CD1c-positive myeloid dendritic cell (primary cell): ENCODE results near the gene TCF4.

ENCODE experiments used
- DNase-seq: peaks from one replicate; pipeline ENCODE4 v3.0.0-alpha.2; 2016; ENCODE audit errors: extremely low spot score

TCF4 gene

DNA sequence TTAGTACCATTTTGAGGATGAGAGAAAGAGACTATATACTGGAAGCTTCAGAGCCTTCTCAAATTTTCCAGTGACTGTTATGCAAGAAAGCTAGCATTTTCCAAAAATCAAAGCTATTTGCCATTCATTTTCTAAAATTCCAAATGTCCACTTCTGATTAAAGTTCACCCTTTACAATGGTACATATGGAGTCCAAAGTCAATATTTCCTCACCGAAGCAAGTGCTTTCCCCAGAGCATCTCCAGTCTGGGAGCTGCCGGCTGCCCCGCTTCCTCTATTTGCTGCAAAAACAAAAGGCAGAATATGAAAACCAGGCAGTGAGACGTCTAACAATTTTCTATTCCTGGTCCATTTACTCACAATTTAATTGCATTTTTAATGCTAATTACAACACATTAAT lies 326.7 kb downstream of the TCF4 start:
- no peak for DNase-seq

DNA sequence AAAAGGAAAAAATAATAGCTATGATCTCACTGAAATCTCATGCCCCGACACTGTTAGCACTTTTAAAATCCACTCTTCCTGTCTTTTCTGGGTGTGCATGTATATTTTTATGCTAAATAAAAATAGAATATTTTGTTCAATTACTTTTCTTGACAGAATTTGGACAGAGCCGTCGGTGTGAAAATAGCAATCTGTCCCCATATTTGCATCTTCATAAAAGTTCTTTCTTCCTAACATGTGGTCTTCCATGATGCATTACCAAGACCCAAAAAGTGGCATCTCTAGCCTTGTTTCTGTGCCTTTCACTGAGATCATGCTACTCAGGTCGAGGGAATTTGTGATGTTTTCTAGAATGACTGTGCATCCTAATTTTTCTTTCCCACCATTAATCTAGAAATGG lies 329.9 kb downstream of the TCF4 start:
- no peak for DNase-seq

DNA sequence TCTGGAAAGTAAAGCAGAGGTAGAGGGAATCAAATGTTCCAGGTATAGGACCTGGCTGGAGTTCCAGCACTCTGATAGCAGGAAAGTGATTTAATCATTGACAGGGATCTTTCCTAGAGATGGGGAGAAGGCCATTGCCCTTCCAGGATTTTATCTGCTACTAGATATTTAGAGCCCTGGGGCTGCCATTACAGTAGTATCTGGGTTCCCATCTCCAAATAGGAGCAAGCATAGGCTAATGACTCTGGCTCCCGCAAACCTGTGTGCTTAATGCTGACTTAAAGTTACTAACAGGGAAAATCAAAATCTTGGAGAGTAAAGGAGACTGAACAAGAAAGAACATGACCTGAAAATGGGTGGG lies 331.1 kb downstream of the TCF4 start:
- DNase-seq = no peak

DNA sequence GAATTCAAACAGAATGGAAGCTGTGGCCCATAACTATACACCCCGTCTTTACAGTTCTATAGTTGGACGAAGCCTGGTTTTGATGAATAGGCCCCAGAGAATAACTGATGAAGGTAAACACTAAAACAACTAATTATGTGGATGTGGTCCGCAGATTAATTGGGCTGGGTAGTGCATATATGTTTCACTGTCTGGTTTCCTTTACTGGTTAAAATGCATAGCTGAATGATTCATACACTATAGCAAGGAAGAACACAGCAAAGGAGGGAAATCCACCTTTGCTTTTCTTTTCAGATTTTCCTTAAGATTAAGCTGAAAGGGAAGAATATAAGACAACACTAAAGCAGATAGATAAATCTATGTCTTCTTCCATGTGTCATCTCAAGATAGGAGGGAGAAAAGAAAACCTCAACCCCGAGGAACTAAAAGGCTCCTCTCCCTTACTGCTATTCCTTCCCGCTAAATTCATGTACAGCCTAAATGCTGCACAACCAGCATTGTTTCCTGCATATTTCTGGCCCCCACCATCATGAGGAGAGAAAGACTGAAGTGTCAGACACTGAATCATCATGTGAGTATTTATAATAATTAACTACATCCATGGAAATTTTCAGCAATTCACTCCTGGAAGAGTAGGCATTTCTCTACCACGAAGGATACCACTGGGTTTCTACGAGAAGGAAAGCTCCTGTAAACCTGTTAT lies 331.6 kb downstream of the TCF4 start:
- no peak for DNase-seq

DNA sequence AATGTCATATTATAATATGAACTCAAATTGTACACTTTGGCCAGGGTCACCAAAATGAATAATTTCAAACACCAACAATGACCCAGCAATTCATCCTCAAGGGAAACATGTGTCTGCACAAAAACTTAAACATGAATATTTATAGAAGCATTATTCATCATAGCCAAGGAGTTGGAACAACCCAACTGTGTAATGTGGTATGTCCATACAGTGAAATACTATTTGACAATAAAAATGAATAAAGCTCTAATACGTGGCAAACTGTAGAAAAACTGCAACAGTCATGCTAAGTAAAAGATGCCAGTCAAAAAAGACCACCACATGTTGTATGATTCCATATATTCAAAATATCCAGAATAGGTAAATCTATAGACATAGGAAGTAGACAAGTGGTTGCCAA lies 334.2 kb downstream of the TCF4 start:
- no peak for DNase-seq

DNA sequence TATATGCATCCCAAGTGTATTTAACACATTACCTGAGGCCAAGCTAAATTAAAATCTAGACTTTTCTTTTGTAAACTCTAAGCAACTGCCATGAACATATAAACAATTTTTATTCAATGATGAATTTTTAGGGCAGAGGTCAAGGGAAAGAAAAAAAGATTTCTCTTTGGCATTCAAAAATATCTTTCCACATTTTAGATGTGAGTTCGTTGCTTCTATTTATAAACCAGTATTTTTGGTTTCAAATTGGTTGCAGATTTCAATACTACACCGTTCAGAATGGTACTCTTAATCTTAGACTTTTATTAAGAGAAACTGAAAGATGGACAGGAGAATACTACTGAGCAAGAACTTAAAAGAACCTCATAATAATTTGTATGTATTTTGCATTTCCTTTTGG lies 335.1 kb downstream of the TCF4 start:
- DNase-seq = no peak

DNA sequence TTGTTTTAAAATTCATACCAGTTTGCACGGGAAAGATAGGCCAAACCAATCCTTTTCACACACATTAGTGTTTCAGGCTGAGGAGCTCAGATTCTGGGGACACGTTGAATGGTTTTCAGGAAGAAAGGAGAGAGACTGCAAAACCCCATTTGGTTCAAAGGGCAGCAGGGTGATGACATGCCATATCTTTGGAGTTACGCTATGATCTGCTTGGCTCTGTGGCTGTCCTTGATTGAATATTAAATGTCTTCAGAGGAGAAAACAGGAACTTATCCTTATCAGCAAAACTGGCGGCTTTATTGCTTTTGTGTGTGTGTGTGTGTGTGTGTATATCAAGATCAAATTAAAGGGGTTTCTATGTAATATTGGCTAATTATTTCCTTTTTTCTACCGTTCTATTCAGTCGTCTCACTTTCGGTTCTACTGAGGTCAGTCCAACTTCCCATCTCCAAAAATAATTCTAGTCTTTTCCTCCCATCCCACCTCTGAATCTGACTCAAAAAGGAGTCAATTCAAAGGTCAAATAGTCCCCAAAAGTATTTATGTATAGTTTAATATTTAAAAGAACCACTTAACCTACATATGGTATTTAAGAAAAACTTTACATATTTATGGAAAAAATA lies 335.8 kb downstream of the TCF4 start:
- DNase-seq = no peak

DNA sequence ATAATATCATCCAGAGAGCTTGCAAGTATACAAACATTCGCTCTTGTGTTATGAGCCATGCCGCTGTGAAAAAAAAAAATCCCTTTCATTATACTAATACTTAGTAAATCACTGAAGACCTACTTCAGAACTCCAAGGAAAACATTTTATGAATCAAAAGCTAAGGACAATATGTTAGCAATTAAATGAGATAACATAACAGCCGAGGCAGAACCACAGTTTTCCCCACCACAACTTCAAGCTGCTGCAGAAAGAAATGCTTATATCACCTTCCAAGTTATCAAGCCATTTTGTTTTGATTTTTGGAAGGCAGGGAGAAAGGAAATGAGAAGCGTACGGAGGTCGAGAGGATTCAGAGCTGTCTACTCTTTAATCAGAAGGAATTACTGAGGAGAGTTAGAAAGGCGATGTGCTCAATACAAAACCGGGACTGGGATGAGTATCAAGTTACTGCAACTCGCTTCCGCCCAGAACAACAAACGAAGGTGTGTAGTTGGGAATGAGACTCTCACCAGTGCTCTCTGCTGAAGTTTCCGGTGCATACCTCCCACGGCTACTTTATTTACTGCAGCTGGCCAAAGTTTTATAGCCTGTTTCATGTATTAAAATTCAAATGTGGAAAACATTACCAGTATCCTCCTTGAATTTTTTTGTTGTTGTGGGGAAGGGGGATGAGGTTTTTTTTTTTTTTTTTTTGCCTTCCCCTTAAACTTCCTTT lies 336.6 kb downstream of the TCF4 start:
- DNase-seq = no peak

DNA sequence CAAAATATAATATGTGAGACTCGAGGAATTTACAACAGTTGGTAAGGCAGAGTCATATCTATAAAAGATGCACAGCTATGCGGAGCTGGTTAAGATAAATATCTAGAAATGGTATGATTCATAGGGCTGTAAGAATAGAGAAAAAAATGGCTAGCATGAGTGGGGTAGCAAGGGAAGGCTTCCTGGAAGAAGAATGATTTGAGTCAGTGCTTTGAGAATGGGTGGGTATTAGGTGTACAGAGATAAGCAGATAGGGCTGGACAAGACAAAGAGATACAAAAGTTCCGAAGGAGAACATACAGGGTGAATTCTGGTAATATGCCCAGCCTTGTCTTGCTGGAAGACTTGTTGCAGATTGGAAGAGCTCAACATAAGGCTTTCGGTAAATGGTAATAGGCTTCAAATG lies 337.2 kb downstream of the TCF4 start:
- DNase-seq = no peak

DNA sequence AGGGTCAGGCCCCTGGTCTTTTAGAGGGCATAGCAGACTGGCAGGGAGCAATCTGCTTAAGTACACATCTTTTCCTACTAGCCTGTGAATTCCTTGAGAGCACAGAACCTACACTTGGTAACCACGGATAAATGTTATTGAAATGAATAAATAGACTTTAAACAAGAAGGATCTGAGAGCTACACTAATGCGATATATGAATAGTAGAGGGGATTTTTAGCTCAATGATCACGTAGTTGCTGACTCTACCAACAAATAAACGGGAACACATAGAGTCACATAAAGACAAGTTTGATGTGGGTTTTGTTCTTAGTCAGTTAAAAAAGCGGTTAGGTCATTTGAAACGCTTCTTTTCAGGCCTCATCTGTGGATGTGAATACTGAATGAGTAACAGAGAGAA lies 338.4 kb downstream of the TCF4 start:
- no peak for DNase-seq

DNA sequence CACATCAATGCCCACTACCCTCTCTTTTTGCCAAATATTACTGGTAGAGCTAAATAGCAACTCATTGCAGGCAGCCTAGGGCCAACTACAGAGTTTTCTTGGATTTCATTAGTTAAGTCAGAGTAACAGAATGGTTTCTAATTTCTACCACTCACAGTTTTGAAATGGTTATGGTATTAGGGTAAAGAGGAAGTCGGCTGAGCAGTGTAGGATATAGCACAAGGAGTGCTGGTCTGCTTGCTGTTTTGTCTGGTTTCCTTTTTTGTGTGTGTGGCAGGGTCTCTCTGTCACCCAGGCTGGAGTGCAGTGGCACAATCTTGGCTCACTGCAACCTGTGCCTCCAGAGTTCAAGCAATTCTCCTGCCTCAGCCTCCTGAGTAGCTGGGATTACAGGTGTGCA lies 339.5 kb downstream of the TCF4 start:
- DNase-seq = no peak

DNA sequence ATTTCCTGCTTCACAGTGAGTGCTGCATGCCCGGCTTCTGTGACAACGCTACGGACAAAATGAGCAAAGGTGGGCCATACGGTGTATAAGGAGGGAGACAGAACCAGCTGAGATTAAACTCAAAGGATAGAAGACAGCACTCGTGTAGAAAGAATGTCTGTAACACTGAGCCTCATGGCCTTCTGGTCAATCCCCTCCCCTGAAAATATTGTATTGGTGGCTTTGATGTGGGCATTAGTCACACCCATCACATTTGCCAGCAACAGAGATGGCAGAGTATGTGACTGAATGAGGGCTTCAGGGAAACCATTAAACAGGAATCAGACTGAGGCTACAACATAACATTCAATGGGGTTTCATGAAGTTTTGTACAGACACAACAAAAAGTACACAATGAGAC lies 341.0 kb downstream of the TCF4 start:
- no peak for DNase-seq

DNA sequence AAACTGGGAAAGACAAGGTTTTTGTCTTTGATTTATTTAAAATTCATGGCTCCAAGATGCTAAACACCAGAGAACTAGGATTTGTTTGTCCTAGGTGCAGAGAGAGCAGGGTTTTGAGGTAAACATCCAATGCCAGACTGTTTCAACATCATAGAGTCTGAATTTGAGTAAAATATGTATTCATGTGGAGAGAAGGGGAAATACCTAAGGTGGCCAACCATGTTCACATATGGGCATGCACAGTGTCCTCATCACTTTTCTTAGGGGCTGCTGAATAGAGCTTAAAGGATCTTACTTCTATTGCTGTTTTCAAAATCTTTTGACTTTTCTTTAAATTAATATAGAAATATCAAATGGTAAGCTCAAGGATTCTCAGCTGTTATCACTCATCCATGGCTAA lies 341.7 kb downstream of the TCF4 start:
- DNase-seq = no peak

DNA sequence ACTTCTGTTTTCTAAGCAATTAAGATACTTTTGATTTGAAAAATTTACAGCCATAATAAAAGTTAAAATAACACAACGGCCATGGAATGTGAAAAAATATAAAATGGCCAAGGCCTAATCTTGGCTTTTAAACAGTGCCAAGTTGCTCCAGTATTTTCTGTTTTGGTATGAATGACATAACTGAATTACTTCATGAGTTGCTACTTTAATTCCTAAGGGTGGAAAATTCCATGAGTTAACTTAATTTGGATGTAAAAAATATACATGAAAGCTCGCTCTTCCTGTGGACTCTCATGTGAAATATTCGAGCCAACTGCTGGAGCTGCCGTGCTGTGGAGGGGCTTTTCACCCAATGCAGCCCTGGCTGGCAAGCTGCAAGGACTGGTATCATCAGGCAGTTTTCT lies 342.8 kb downstream of the TCF4 start:
- no peak for DNase-seq

DNA sequence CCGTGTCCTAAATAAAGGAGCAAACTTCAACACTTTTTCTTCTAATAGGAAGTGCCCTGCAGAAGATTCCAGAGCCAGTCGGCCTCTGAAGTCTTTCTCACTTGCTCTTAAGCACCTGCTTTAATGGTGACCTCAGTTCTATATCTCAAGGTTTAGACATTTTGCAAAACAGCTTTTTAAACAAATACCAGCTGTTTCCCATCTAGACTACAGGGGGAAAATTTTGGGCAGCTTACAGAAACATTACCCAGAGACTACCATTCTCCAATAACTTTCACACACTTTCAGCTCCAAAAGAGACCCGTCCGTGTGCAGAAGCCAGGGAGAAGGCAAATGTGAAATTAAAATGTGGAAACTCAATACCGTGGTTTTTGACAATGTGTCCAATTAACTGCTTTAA lies 343.4 kb downstream of the TCF4 start:
- DNase-seq = no peak

DNA sequence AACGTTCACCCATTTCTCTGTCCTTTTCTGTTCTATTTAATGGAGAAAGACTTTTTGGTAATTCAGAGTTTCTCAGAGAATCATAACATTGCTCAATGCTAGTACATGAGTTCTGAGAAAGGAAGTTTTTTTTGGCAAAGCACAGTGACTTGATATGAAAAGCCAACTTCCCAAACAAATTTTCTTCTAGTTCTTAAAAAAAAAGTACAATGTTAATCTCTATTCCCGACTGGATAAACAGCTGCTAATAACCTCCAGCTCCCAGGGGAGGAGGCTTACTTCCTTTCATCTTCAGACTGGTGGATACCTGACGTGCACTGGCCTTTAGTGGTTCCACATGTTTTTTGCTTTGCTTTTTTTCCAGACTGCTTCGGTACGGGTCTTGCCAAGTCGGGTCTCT lies 344.1 kb downstream of the TCF4 start:
- no peak for DNase-seq

DNA sequence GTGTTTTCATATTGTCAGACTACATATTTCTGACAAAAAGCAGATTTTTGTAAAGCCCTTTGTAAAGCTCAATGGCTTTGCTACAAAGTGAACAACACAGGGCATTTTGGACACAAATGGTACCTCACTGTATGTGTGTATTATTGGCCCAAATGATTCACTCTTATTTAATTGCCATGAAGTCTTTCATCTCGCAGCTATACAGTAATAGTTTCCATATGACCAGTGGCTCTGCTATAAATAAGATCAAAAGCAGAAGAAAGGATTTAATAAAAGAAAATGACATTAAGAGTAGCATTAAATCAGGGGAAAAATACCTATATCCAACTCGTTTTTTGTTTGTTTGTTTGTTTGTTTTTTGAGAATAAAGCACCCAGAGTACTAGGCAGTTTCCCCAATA lies 344.7 kb downstream of the TCF4 start:
- DNase-seq = no peak

DNA sequence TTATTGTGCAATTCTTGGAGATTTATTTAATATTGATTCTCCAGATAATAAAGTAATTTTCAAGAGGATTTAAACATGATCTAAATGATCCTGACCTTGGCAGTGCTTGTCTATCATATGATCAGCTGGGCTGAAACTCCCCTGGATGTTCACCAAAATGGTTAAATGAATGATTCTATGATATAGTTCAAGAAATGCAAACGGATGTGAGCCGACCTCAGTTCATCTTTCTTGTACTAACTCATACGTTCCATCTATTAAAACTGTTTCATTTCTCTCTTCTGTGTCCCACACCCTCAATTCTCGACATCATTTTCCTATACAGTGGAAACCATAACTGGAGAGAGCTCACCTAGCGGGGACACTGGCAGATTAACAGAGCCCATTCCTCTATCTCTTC lies 347.0 kb downstream of the TCF4 start:
- DNase-seq = no peak

DNA sequence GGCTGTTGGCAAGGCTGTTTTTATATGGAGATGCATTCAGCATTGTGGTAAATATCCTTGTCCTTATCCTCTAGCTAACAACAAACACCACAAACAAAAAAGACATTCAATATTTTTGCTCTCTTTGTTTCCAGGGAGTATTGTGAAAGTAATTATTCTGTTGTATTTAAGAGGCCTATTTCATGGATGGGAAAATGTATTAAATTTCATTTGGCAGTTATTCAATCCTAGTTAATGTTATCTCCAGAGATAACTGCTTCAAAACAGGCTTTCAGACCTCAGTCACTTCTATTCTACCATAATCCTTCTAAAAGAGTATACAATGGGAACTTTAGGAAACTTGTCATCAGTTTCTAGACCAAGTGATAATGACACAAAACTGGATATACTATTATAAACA lies 348.3 kb downstream of the TCF4 start:
- no peak for DNase-seq

DNA sequence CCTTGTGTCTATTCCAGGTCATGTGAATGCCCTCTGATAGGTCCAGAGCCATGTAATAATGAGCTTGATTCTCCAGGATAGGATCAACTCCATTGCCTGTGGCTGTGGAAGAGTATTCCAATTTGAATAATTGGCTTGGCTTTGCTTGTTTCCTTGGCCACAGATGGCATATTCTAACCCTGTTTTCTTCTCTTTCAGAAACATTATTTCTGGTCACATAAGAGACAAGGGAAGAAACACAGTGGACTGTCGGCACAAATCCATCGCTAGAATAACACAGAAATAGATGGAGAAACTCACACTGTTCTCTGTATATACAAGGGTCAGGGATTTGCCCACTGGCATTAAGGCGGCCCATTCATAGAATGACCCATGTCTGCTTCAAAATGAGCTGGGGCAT lies 350.3 kb downstream of the TCF4 start:
- no peak for DNase-seq

DNA sequence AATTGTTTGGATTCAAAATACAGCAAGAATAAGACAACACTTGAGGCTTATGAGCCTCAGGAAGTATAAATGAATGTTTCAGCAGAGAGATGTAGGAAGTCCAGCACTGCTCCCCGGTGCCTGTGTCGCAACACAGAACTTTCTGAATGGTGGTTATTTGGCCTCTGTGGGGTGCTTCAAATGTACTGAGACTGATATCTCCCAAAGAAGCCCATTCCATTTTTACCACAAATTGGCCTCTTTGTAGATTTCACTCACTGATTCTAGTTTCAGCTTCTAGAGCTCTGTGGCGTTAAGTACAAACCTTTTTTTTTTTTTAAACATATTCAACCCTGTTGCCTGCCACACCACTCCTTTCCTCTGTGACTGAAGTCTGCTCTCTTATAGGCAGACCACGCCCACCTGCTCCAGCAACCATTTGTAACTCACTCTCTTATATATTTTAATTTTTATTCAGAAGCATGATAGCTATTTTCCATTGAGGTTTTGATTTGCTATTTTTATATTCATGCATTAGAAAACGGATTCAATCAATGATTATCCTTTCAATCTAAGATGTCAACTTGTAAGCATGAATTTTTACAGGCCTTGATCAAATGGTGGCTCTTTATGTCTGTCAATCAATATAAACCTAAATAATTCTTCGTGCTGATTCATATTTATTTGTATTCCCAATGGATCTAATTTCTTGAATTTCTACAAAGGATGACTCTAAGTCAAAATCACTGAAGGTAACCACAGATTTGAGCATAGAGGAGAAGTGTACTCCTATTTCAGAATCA lies 351.7 kb downstream of the TCF4 start:
- DNase-seq = peak; percentile 16

DNA sequence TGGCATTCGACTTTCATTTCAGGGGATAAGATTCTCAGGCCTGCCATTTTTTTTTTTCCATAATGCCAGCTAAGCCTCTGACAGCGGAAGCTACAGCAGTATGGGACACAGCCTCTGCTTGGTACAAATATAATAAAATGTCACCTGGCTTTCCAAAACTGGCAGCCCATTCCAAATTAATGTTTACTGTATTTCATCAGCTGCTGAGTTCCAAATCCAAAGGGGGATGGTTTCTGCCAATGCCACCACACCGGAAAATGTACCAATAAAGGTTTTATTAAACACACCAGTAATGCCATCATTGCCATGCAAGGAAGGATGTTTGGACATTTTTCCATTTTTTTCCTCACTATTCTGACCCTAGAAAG lies 352.9 kb downstream of the TCF4 start:
- no peak for DNase-seq
